C4-2B (cell line): ENCODE data around the gene HOXB4.

Experiments used
- ZFX ChIP-seq: fragments of 450-650 bp; IDR thresholded peaks from 2 replicates; pipeline ENCODE4 v1.6.1; 2017
- TF ChIP-seq, protein P1 (sequence below): fragments of 450-650 bp; conservative IDR thresholded peaks from 2 replicates; pipeline ENCODE4 v1.5.1; 2017; ENCODE audit warnings: mild to moderate bottlenecking

DNA sequence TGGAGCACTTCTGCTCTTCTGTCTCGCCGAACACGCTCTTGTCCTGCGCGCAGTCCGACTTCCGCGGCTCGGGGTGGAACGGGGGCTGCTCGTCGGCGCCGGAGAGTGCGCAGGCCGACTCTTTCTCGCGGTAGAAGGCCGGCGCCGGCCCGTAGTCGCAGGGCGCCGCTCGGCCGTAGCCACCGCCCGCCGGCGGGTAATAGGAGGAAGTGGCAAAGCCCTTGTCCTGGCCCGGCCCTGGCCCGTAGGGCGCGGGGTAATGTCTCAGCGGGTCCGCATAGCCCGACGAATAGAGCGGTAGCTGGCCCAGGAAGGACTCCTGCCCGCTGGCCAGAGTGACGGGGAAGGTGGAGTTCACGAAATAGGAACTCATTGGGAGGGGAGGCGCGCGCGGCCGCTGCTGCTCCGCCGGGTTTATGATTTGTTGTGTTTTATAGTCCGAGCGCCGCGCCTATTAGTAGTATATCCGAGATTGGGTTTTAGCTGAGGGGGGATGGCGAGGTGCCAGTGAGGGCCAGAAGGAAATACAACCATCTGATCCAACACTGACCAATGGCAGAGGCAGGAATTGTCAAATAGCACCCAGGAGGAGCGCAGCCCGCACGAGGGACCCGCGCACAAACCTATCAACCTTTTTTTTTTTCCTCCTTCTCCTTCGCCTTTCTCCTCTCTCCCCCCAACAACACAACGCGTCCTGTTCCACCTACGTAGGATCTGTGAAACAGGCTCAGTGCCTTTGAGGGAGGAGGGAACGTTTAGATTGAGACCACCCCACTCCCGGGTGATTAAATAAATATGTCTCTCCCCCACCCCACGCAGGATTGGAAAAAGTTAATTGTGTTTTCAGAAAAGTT is 19.9 kb upstream of the HOXB4 start:
- TF ChIP-seq, protein P1, sequence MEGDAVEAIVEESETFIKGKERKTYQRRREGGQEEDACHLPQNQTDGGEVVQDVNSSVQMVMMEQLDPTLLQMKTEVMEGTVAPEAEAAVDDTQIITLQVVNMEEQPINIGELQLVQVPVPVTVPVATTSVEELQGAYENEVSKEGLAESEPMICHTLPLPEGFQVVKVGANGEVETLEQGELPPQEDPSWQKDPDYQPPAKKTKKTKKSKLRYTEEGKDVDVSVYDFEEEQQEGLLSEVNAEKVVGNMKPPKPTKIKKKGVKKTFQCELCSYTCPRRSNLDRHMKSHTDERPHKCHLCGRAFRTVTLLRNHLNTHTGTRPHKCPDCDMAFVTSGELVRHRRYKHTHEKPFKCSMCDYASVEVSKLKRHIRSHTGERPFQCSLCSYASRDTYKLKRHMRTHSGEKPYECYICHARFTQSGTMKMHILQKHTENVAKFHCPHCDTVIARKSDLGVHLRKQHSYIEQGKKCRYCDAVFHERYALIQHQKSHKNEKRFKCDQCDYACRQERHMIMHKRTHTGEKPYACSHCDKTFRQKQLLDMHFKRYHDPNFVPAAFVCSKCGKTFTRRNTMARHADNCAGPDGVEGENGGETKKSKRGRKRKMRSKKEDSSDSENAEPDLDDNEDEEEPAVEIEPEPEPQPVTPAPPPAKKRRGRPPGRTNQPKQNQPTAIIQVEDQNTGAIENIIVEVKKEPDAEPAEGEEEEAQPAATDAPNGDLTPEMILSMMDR, result no peak
- peak; percentile 38; the same call in 1 of the 2 replicates for TF ChIP-seq ZFX
